ENCODE results near the gene ZBTB21.

ZBTB21 gene

GRCh38 chr21:42056468-42056867 is 46.3 kb upstream of the ZBTB21 start:
- Histone ChIP-seq H3K4me1 (ENCODE audit: control insufficient read depth, low read length) (peaks cover 10% of the 10 kb centered on the region), H3K79me2 (ENCODE audit: control insufficient read depth, low read length) (no peaks in the 10 kb centered on the region), H3F3A (ENCODE audit: control insufficient read depth, insufficient read depth) (0 out of 2 replicates have a peak, but pooled peaks cover 4% of the 10 kb centered on the region), H3K9me2 (replicated peaks; ENCODE audit: control insufficient read depth, low read length) (no peaks in the 10 kb centered on the region), H3K27ac (ENCODE audit: low read depth, low read length) (no peak overlapping the region), H3K4me2 (ENCODE audit: low read length) (no peak overlapping the region), H3K9me3 (ENCODE audit: control insufficient read depth, insufficient read depth, low read length) (no peaks in the 10 kb centered on the region), H4K20me1 (ENCODE audit: control insufficient read depth, insufficient read depth, low read depth, low read length) (no peaks in the 10 kb centered on the region), H3K27me3 (ENCODE audit: control insufficient read depth, low read length) (no peaks in the 10 kb centered on the region), H3K4me3 (ENCODE audit: low read length) (no peak overlapping the region), H3K36me3 (ENCODE audit: control insufficient read depth, low read length) (no peaks in the 10 kb centered on the region)
- TF ChIP-seq CTCF (IDR thresholded peaks at IDR 0.05; ENCODE audit: low read depth, low read length, poor library complexity, severe bottlenecking) (no peak), EZH2phosphoT487 (IDR thresholded peaks at IDR 0.05; ENCODE audit: borderline replicate concordance, low read length) (no peak)

GRCh38 chr21:42055425-42055824 is 45.3 kb upstream of the ZBTB21 start:
- Histone ChIP-seq H3K4me3 (ENCODE audit: low read length) (no peak overlapping the region), H3K9me2 (replicated peaks; ENCODE audit: control insufficient read depth, low read length) (no peaks in the 10 kb centered on the region), H3K4me2 (ENCODE audit: low read length) (no peak overlapping the region), H3K27me3 (ENCODE audit: control insufficient read depth, low read length) (no peaks in the 10 kb centered on the region), H3K79me2 (ENCODE audit: control insufficient read depth, low read length) (no peaks in the 10 kb centered on the region), H3K36me3 (ENCODE audit: control insufficient read depth, low read length) (no peaks in the 10 kb centered on the region), H4K20me1 (ENCODE audit: control insufficient read depth, insufficient read depth, low read depth, low read length) (no peaks in the 10 kb centered on the region), H3K9me3 (ENCODE audit: control insufficient read depth, insufficient read depth, low read length) (no peaks in the 10 kb centered on the region), H3F3A (ENCODE audit: control insufficient read depth, insufficient read depth) (0 out of 2 replicates have a peak, but pooled peaks cover 2% of the 10 kb centered on the region), H3K27ac (ENCODE audit: low read depth, low read length) (no peak overlapping the region), H3K4me1 (ENCODE audit: control insufficient read depth, low read length) (no peaks in the 10 kb centered on the region)
- TF ChIP-seq CTCF (IDR thresholded peaks at IDR 0.05; ENCODE audit: low read depth, low read length, poor library complexity, severe bottlenecking) (no peak), EZH2phosphoT487 (IDR thresholded peaks at IDR 0.05; ENCODE audit: borderline replicate concordance, low read length) (no peak)

GRCh38 chr21:42051788-42052187 is 41.6 kb upstream of the ZBTB21 start:
- Histone ChIP-seq H3K9me2 (replicated peaks; ENCODE audit: control insufficient read depth, low read length) (no peaks in the 10 kb centered on the region), H4K20me1 (ENCODE audit: control insufficient read depth, insufficient read depth, low read depth, low read length) (no peaks in the 10 kb centered on the region), H3K9me3 (ENCODE audit: control insufficient read depth, insufficient read depth, low read length) (no peaks in the 10 kb centered on the region), H3K27ac (ENCODE audit: low read depth, low read length) (no peak overlapping the region), H3K79me2 (ENCODE audit: control insufficient read depth, low read length) (no peaks in the 10 kb centered on the region), H3K4me2 (ENCODE audit: low read length) (no peak overlapping the region), H3K4me1 (ENCODE audit: control insufficient read depth, low read length) (no peaks in the 10 kb centered on the region), H3K27me3 (ENCODE audit: control insufficient read depth, low read length) (no peaks in the 10 kb centered on the region), H3K36me3 (ENCODE audit: control insufficient read depth, low read length) (no peaks in the 10 kb centered on the region), H3K4me3 (ENCODE audit: low read length) (no peak overlapping the region), H3F3A (ENCODE audit: control insufficient read depth, insufficient read depth) (no peaks in the 10 kb centered on the region)
- no peak for TF ChIP-seq CTCF (IDR thresholded peaks at IDR 0.05; ENCODE audit: low read depth, low read length, poor library complexity, severe bottlenecking)
- TF ChIP-seq EZH2phosphoT487 (IDR thresholded peaks at IDR 0.05; ENCODE audit: borderline replicate concordance, low read length) = no peak

Measured in DOHH2 (cell line).